Suprapubic skin (tissue), 4 donors: ENCODE results near the gene RPS28. TPM values are rescaled to one million over a fixed set of nuclear protein-coding genes. Genes with fewer than 3 reads are reported as not detected.
"Not testable (repeated sequence)": the region's sequence is repeated elsewhere in the genome, so short reads cannot be mapped to it uniquely, and the experiment has no call there.

Experiments
- DNase-seq, 2 donors: peaks; one replicate each; pipeline ENCODE4 v3.0.0-alpha.2; 2019; ENCODE audit warnings: low spot score in 2 of 2
- H3K27ac ChIP-seq: fragments of 200-600 bp; sonication (generic); one replicate; pipeline ENCODE4 v1.5.1; 2019
- H3K27me3 ChIP-seq: fragments of 200-600 bp; sonication (generic); one replicate; pipeline ENCODE4 v1.5.1; 2019
- H3K36me3 ChIP-seq: fragments of 200-600 bp; sonication (generic); one replicate; pipeline ENCODE4 v1.5.1; 2019
- H3K4me1 ChIP-seq: fragments of 200-600 bp; sonication (generic); one replicate; pipeline ENCODE4 v1.5.1; 2019
- H3K4me3 ChIP-seq: fragments of 200-600 bp; sonication (generic); one replicate; pipeline ENCODE4 v1.5.1; 2019; ENCODE audit warnings: mild to moderate bottlenecking
- H3K9me3 ChIP-seq: fragments of 200-600 bp; sonication (generic); one replicate; pipeline ENCODE4 v1.5.1; 2019
- EP300 ChIP-seq: sonication (generic); formaldehyde crosslinking; IDR thresholded peaks from one replicate; pipeline ENCODE4 v1.6.1; 2017; ENCODE audit warnings: antibody characterized with exemption
- POLR2A ChIP-seq, 2 donors: fragments of 450-650 bp; IDR thresholded peaks; one replicate each; pipeline ENCODE4 v1.6.1; 2017; ENCODE audit warnings: antibody characterized with exemption in 2 of 2, mild to moderate bottlenecking in 2 of 2, moderate library complexity in 2 of 2
- POLR2AphosphoS5 ChIP-seq, 3 donors: sonication (generic); formaldehyde crosslinking; IDR thresholded peaks; one replicate each; pipeline ENCODE4 v1.6.1; 2017; ENCODE audit warnings: antibody characterized with exemption in 3 of 3
- WGBS: methylation state at CpG from one replicate; pipeline ENCODE4 v1.1.5; 2018; 5-methylcytosine and 5-hydroxymethylcytosine counted together
- total RNA-seq, 4 donors: library from RNA; depleted of rRNA; stranded (reverse); fragments of >200 nt; gene quantifications; one replicate each; pipeline ENCODE4 v1.1.0, GENCODE V29; 2016
- TF ChIP-seq, protein P1 (sequence below), 2 donors: fragments of 200-600 bp in 1 of 2; fragments of 450-650 bp in 1 of 2; sonication (generic) in 1 of 2; IDR thresholded peaks; one replicate each; pipeline ENCODE4 v1.5.1; 2016 to 2019; ENCODE audit warnings: antibody characterized with exemption in 2 of 2, mild to moderate bottlenecking in 1 of 2, moderate library complexity in 1 of 2

The RPS28 gene
- 1,000 to 10,000 TPM in 1 of 4 donors, 100 to 1,000 TPM in 3; 464 to 1,363 (median 834) TPM for total RNA-seq

DNA sequence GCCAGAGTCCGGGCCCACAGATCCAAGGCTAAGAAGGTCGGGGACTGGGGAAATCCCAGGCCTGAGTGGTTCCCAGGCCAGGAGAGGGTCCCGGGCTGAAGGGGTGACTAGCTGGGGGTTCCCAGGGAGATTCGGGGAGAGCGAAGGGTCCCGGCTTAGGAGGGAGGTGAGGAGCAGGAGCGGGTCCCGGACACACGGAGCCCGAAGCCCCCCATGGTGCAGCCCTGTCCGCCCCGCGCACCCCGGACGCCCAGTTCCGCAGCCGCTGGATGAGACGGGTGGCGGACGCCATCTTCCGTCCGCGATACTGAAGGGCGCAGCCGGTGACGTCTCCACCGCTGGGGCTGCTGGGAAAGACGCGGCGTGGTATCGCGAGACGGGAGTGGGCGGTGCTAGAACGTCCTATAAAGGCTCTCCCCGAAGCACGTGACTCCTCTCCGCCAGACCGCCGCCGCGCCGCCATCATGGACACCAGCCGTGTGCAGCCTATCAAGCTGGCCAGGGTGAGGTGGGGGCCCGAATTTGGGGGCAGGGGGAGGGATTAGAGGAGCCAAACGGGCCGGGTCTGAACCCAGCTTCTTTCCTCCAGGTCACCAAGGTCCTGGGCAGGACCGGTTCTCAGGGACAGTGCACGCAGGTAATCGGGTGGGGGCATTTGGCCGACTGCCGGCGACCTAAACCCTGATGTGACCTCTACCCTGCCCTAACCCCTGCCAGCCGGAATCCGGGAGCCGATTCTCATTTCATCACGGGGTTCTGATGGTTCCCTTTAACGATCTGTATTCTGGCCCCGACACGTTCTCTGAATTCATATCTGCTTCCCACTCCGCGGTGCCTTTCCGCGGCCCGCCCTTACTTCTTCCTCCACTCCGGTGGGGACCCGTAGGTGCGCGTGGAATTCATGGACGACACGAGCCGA is at the start of gene RPS28, which contains the start of gene NDUFA7:
Gene RPS28 (plus strand): TSS at position 430 of the 919 bp plus-strand sequence. CDS start 35 bp downstream, at position 465.
Gene NDUFA7 (minus strand): TSS at position 309 of the 919 bp plus-strand sequence. CDS start 17 bp downstream, at position 292.
- peak within 1 kb of the TSS; percentile 80 for H3K4me3 ChIP-seq
- H3K27ac ChIP-seq, result peak within 1 kb of the TSS; percentile 89
- TF ChIP-seq, protein P1, sequence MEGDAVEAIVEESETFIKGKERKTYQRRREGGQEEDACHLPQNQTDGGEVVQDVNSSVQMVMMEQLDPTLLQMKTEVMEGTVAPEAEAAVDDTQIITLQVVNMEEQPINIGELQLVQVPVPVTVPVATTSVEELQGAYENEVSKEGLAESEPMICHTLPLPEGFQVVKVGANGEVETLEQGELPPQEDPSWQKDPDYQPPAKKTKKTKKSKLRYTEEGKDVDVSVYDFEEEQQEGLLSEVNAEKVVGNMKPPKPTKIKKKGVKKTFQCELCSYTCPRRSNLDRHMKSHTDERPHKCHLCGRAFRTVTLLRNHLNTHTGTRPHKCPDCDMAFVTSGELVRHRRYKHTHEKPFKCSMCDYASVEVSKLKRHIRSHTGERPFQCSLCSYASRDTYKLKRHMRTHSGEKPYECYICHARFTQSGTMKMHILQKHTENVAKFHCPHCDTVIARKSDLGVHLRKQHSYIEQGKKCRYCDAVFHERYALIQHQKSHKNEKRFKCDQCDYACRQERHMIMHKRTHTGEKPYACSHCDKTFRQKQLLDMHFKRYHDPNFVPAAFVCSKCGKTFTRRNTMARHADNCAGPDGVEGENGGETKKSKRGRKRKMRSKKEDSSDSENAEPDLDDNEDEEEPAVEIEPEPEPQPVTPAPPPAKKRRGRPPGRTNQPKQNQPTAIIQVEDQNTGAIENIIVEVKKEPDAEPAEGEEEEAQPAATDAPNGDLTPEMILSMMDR (IDR thresholded peaks at IDR 0.05), result no peak
- no peak for TF ChIP-seq EP300
- TF ChIP-seq POLR2AphosphoS5 (IDR thresholded peaks at IDR 0.05), result peak; percentile 84 to 97 (median 91)
- peak; percentile 67 to 95 for TF ChIP-seq POLR2A (IDR thresholded peaks at IDR 0.05)
- H3K4me1 ChIP-seq, result peaks cover 40% of the 10 kb centered on the region
- DNase-seq, result peak; percentile 98 to 99
- WGBS, result under 1% methylated on average over 62 of the region's 72 CpGs
- H3K9me3 ChIP-seq, result no peaks in the 10 kb centered on the region
- peaks cover 18% of the 10 kb centered on the region for H3K36me3 ChIP-seq
- H3K27me3 ChIP-seq, result no peaks in the 10 kb centered on the region

DNA sequence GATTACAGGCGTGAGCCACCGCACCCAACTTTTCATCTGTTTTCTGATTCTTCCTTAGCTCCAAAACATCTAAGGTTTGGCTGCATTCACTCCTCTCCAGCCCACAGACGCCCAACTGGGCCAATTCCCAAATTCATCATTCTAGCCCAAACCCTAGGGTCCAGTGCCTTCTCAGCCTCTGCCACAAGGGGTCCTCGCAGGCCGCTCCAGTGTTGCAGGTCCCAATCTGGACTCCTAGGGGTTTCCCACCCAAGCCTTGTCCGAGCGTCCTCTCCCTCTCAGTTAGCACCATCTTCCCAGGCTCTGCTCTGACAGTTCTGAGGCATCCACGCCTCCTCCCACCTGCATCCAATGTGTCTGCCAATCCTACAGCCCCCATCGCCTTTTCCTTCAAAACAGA is 44.8 kb upstream of the RPS28 start:
- not testable (repeated sequence) for H3K9me3 ChIP-seq, H3K27ac ChIP-seq
- WGBS, result no CpG with 5 or more reads among the region's 9 CpGs

DNA sequence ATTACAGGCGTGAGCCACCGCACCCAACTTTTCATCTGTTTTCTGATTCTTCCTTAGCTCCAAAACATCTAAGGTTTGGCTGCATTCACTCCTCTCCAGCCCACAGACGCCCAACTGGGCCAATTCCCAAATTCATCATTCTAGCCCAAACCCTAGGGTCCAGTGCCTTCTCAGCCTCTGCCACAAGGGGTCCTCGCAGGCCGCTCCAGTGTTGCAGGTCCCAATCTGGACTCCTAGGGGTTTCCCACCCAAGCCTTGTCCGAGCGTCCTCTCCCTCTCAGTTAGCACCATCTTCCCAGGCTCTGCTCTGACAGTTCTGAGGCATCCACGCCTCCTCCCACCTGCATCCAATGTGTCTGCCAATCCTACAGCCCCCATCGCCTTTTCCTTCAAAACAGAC is 30.0 kb upstream of the RPS28 start:
- not testable (repeated sequence) for H3K27me3 ChIP-seq, H3K4me3 ChIP-seq, H3K4me1 ChIP-seq, DNase-seq, H3K9me3 ChIP-seq, H3K36me3 ChIP-seq, H3K27ac ChIP-seq
- WGBS, result no CpG with 5 or more reads among the region's 9 CpGs

More for the DNA sequence above, 44.8 kb upstream of the RPS28 start:
- not testable (repeated sequence) for H3K4me3 ChIP-seq, H3K36me3 ChIP-seq, H3K27me3 ChIP-seq, DNase-seq, H3K4me1 ChIP-seq

DNA sequence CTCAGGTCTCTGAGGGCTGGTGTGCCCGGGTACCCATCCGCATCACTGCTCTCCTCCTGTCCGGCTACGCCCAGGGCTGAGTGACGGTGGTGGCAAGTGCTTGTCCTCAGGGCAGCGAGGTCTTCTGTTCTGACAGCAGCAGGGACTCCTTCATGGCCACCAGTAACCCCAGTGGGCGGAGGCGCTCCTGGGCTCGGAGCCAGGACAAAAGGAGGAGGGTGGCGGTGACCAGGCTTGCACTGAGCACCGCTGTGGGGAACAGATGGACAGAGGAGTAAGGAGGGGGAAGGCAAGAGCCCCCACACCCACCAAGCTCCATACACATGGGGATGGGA is 19.0 kb upstream of the RPS28 start:
- DNase-seq, result peak in 1 of 2 donors; percentile 79
- WGBS, result 61% methylated on average over 11 of the region's 11 CpGs
- Histone ChIP-seq H3K27me3 (no peaks in the 10 kb centered on the region), H3K27ac (no peak overlapping the region), H3K36me3 (no peaks in the 10 kb centered on the region), H3K9me3 (no peaks in the 10 kb centered on the region), H3K4me3 (no peak overlapping the region), H3K4me1 (peaks cover 15% of the 10 kb centered on the region)
- TF ChIP-seq EP300, result no peak
- no peak for TF ChIP-seq POLR2AphosphoS5 (IDR thresholded peaks at IDR 0.05)
- no peak for TF ChIP-seq POLR2A (IDR thresholded peaks at IDR 0.05)
- TF ChIP-seq, protein P1 (IDR thresholded peaks at IDR 0.05), result no peak

DNA sequence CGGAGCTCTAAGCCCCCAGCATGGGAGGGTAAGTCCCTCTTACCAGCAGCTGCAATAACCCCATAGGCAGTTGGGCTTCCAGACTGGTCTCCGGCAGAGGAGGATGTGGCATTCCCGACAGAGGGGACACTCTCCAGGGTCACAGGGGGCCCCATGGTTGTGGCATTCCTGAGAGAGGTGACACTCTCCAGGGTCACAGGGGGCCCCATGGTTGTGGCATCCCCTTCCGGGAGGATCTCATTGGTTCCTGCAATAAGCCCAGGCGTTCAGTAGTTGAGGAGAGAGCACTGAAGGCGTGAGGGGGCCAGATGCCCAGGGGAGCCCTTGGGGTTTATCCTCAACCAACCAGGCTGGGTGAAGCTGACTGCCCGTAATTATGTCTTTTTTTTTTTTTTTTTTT is 18.6 kb upstream of the RPS28 start:
- TF ChIP-seq, protein P1 (IDR thresholded peaks at IDR 0.05), result no peak
- TF ChIP-seq EP300 (no peak), POLR2AphosphoS5 (IDR thresholded peaks at IDR 0.05) (no peak), POLR2A (IDR thresholded peaks at IDR 0.05) (no peak)
- Histone ChIP-seq H3K4me1 (peaks cover 20% of the 10 kb centered on the region), H3K36me3 (no peaks in the 10 kb centered on the region), H3K9me3 (no peaks in the 10 kb centered on the region), H3K27me3 (no peaks in the 10 kb centered on the region), H3K4me3 (no peak overlapping the region), H3K27ac (no peak overlapping the region)
- DNase-seq, result peak; percentile 56 to 64
- 69% methylated on average over 7 of the region's 7 CpGs for WGBS

DNA sequence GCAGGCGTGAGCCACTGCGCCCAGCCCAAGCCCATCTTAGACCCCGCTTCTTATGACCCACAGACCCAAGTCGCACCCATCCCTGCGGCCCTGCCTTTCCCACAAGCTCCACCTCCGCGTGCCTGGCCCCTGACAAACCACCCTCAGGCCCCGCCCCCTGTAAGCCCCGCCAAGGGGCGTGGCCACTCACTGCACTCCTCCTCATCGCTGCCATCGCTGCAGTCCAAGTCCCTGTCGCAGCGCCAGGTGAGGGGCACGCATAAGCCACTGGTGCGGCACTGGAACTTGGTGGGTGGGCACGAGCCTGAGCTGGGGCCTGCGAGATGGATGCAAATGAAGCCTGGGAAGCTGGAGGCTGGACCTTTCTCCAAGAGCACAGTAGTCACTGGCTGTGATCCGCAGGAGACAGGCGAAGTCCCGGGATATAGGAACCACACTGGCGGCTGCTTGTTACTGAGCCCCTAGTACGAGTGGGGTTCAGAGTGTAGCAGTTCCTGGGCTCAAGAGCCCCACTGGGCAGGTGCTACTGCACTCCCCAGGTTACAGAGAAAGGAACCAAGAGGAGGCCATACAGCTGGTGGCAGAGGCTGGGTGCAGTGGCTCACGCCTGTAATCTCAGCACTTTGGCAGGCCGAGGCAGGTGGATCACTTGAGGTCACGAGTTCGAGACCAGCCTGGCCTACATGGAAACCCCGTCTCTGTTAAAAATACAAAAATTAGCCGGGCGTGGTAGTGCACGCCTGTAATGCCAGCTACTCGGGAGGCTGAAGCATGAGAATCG is 16.3 kb upstream of the RPS28 start:
- Histone ChIP-seq H3K27ac (no peak overlapping the region), H3K9me3 (no peaks in the 10 kb centered on the region), H3K27me3 (no peaks in the 10 kb centered on the region), H3K4me3 (no peak overlapping the region), H3K36me3 (peaks cover 9% of the 10 kb centered on the region), H3K4me1 (peaks cover 35% of the 10 kb centered on the region)
- DNase-seq, result peak; percentile 64 to 79
- WGBS, result 83% methylated on average over 33 of the region's 33 CpGs
- no peak for TF ChIP-seq EP300
- TF ChIP-seq, protein P1 (IDR thresholded peaks at IDR 0.05), result no peak
